Coronary artery (tissue), 2 donors: ENCODE measurements around the gene TOP1.
"Not testable (repeated sequence)": the region's sequence is repeated elsewhere in the genome, so short reads cannot be mapped to it uniquely, and the experiment has no call there.

ENCODE experiments used
- DNase-seq: peaks from one replicate; pipeline ENCODE4 v3.0.0-alpha.2; 2017; ENCODE audit warnings: low spot score
- H3K27ac ChIP-seq, 2 donors: fragments of 200-600 bp; sonication (generic); one replicate each; pipeline ENCODE4 v1.5.1; 2016 to 2019
- H3K4me3 ChIP-seq: fragments of 200-600 bp; sonication (generic); 2 replicates; pipeline ENCODE4 v1.5.1; 2016; ENCODE audit warnings: mild to moderate bottlenecking, moderate library complexity
- CTCF ChIP-seq: fragments of 200-600 bp; sonication (generic); IDR thresholded peaks from one replicate; pipeline ENCODE4 v1.5.1; 2019; ENCODE audit warnings: antibody characterized with exemption

The TOP1 gene

GRCh38 chr20:41126719-41127118, 98.1 kb downstream of the TOP1 start:
- H3K27ac ChIP-seq, result no peak overlapping the region
- no peak overlapping the region for H3K4me3 ChIP-seq
- no peak for DNase-seq
- TF ChIP-seq CTCF, result no peak

- H3K27ac ChIP-seq, H3K4me3 ChIP-seq, DNase-seq: not testable (repeated sequence)
Measured at GRCh38 chr20:41128317-41128716, 99.7 kb downstream of the TOP1 start.

DNA sequence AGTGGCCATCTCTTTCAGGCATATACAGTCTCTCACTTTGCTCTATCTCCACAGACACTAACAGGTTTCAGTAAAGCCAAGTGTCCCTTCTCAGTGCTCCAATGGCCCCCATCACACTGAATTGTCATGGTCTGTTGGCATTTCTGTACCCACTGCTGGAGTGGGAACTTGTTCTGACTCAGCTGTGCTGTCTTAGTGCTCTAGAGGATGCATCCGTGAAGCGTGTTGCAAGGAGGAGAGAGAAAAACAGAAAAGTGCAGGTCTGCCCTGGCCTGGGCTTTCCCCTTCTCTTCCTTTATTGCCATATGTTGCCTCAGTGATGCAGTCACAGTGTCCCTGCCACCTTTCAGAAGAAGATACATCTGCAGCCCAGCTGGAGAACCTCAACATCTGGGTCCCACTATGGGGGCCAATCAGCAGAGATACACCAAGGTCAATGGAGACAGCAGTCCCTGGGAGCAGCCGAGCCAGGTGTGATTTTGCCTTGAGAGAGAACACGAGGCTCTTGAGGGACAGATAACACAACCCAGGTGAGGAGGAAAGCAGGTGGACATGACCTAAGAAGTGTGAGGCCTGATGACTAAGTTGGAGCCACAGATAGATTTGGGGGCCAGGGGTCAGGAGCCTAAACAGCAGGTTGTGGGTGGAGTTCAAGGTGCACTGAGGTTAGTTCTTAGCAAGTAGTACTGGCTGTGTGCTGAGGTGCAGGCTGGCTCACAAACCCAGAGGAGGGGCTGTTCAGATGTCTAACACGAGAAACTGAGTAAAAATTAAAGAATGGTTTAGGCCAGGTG, 103.2 kb downstream of the TOP1 start:
- H3K27ac ChIP-seq, result no peak overlapping the region
- no peak overlapping the region for H3K4me3 ChIP-seq
- TF ChIP-seq CTCF, result no peak
- no peak for DNase-seq

- not testable (repeated sequence) for DNase-seq, H3K27ac ChIP-seq, H3K4me3 ChIP-seq
Measured at GRCh38 chr20:41132388-41132775, 103.8 kb downstream of the TOP1 start.

DNA sequence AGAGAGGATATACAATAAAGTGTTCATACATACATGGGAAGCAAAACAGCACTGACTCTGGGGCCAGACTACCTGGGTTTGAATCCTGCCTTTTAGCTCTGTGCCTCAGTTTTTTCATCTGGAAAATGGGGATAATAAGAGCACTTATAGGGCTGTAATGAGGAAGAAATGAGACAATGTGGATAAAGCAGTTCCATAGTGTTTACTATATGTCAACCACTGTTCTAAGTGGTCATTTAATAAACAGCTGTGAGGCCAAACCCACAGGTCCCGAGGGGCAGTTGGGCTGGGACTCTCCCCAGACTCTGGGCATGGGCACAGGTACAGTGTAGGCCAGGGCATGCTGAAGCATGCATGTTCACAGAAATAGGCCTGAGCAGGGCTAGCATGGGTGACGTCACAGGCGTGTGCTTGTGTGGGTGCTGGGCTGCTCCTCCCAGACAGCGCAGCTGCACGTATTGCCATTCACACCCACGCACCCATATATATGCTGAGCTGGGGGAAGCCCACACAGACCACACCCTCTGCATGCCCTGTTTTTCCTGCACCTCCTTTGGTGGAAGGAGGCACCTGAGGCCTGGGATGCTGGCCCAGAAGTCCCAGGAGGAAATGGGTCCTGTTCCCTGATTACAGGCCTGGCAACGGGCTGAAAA, 105.2 kb downstream of the TOP1 start:
- DNase-seq, result no peak
- TF ChIP-seq CTCF, result no peak
- Histone ChIP-seq H3K4me3 (no peak overlapping the region), H3K27ac (no peak overlapping the region)

- TF ChIP-seq CTCF, result no peak
- no peak for DNase-seq
- Histone ChIP-seq H3K27ac (no peak overlapping the region), H3K4me3 (no peak overlapping the region)
Measured at GRCh38 chr20:41134362-41135186, 106.0 kb downstream of the TOP1 start.

DNA sequence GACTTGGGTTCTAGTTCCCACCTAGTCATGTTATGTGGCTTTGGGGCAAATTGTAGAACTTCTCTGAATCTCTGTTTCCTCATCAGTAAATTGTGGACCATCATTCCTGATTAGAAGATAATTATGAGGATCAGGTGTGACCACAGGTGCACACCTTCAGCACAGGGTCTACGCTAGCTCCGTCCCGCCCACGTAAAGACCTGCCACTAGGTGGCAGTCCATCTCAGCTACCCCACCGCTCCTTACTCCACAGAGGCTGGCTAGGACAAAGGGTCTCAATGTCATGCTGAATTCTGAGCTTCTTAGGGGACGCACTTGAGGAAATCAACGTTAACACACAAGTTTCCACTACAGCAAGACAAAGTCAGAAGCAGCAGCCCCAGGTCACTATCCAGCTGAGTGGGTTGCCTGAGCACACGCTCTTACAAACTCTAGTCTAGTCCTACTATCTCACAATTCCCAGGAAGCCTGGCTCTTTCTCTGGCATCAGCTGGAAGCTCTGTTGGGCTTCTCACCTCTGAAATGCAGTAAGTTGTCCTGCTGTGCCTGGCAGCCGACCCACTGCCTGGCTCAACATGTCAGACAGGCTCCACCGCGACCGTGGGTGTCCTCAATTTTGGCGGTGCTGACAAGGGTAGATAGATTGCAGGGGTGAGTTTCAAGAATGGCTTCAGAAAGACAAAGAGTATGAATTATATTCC, 106.7 kb downstream of the TOP1 start:
- DNase-seq, result no peak

More for the DNA sequence above, 106.7 kb downstream of the TOP1 start:
- no peak overlapping the region for H3K27ac ChIP-seq
- no peak for TF ChIP-seq CTCF
- H3K4me3 ChIP-seq, result no peak overlapping the region
